Left colon (tissue), 2 donors: ENCODE measurements around the gene SLC22A7. TPM values are rescaled to one million over a fixed set of nuclear protein-coding genes. Genes with fewer than 3 reads are reported as not detected.

Experiments used
- total RNA-seq, 2 donors: library from RNA; stranded (reverse); fragmentation: NEBNext Ultra II Directional; extraction: Animal tissue kit (Norgen Biotek cat#: 25700); gene quantifications; one replicate each; pipeline ENCODE4 v1.2.1, GENCODE V29; 2021
- donor health status: DM: no; HTN: no; CAD: no.
- donor health status: DM: yes; HTN: yes; CAD: no.

SLC22A7 gene
- total RNA-seq, 2 donors from 2014 or later, result not detected

Other genes starting within 250 kb of the SLC22A7 start
- 10 to 100 TPM; 14.9 to 15.3 TPM for gene CUL7, start 244.4 kb upstream of the SLC22A7 start, total RNA-seq
- 10 to 100 TPM; 62.5 to 75.0 TPM for gene MRPL2, start 238.8 kb upstream of the SLC22A7 start, total RNA-seq
- 100 to 1,000 TPM; 109 to 122 TPM for gene KLC4, start 238.6 kb upstream of the SLC22A7 start, total RNA-seq
- gene PTK7, start 221.9 kb upstream of the SLC22A7 start, total RNA-seq, result 1 to 10 TPM; 8.0 to 9.7 TPM
- gene SRF, start 127.0 kb upstream of the SLC22A7 start, total RNA-seq, result 10 to 100 TPM; 22.8 to 30.1 TPM
- 10 to 100 TPM; 31.4 to 41.8 TPM for gene CUL9, start 116.1 kb upstream of the SLC22A7 start, total RNA-seq
- 10 to 100 TPM; 65.7 to 67.3 TPM for gene DNPH1, start 68.8 kb upstream of the SLC22A7 start, total RNA-seq
- gene TTBK1, start 54.8 kb upstream of the SLC22A7 start, total RNA-seq, result under 1 TPM; 0.18 to 0.53 TPM
- gene CRIP3, start 10.6 kb downstream of the SLC22A7 start, total RNA-seq, result 1 to 10 TPM; 1.4 TPM
- gene ZNF318, start 71.4 kb downstream of the SLC22A7 start, total RNA-seq, result 10 to 100 TPM; 12.3 to 13.2 TPM
- 10 to 100 TPM; 32.1 to 34.6 TPM for gene ABCC10, start 129.3 kb downstream of the SLC22A7 start, total RNA-seq
- under 1 TPM; 0.27 to 0.28 TPM for gene DLK2, start 157.3 kb downstream of the SLC22A7 start, total RNA-seq
- 10 to 100 TPM; 16.9 to 18.4 TPM for gene TJAP1, start 179.3 kb downstream of the SLC22A7 start, total RNA-seq
- gene LRRC73, start 212.1 kb downstream of the SLC22A7 start, total RNA-seq, result under 1 TPM; 0.61 to 0.95 TPM
- gene YIPF3, start 218.7 kb downstream of the SLC22A7 start, total RNA-seq, result 100 to 1,000 TPM; 113 to 134 TPM
- gene POLR1C, start 218.8 kb downstream of the SLC22A7 start, total RNA-seq, result 10 to 100 TPM; 19.6 to 26.9 TPM